Activated CD4-positive, alpha-beta T cell treated with anti-CD3 and anti-CD28 coated beads for 36 hours (primary cell): ENCODE measurements around the gene PRDM2. TPM values are rescaled to one million over a fixed set of nuclear protein-coding genes. Genes with fewer than 3 reads are reported as not detected.

Source experiments
- ATAC-seq: fragments of 200-7000 bp; cut with Tn5 transposase; one replicate; pipeline ENCODE4 v1.10.0; 2021; ENCODE audit warnings: mild to moderate bottlenecking, moderate library complexity
- CTCF ChIA-PET: fragments of 350-600 bp; sonication (Branson Sonifier 250); formaldehyde crosslinking; loops from one replicate; lab custom pipeline; 2021; ENCODE audit warnings: antibody characterized with exemption; lab: Charles Lee
- POLR2A ChIA-PET: fragments of 350-600 bp; sonication (Branson Sonifier 250); formaldehyde crosslinking; loops from one replicate; lab custom pipeline; 2021; ENCODE audit warnings: antibody characterized with exemption, inconsistent platforms; lab: Charles Lee
- DNase-seq: peaks from one replicate; pipeline ENCODE4 v3.0.0-alpha.2; 2020
- H3K27ac Mint-ChIP-seq: one replicate; pipeline ENCODE4 v1.8.0; 2021; ENCODE audit warnings: mixed read lengths
- H3K27me3 Mint-ChIP-seq: one replicate; pipeline ENCODE4 v1.8.0; 2021; ENCODE audit warnings: mixed read lengths
- H3K36me3 Mint-ChIP-seq: one replicate; pipeline ENCODE4 v1.8.0; 2021; ENCODE audit warnings: low read depth, mixed read lengths
- H3K4me1 Mint-ChIP-seq: one replicate; pipeline ENCODE4 v1.8.0; 2021; ENCODE audit warnings: mixed read lengths
- H3K4me3 Mint-ChIP-seq: one replicate; pipeline ENCODE4 v1.8.0; 2021; ENCODE audit warnings: mild to moderate bottlenecking, moderate library complexity, mixed read lengths
- H3K9me3 Mint-ChIP-seq: one replicate; pipeline ENCODE4 v1.8.0; 2021; ENCODE audit warnings: low read depth, mixed read lengths
- intact Hi-C, 2 experiments: fragments of 100-400 bp; cut with DNase I in 1 of 2; cut with micrococcal nuclease in 1 of 2; formaldehyde crosslinking; loops; one replicate each; pipeline versions ENCODE4 v1.14.2 to v1.15.1; 2022 to 2024; cut with DNase I, micrococcal nuclease
- total RNA-seq, 2 experiments: library from RNA; stranded (reverse); gene quantifications; one replicate each; pipeline ENCODE4 v1.2.3, GENCODE V29; 2021

Gene PRDM2
- total RNA-seq, 2 experiments from 2014 or later = 36.2 to 46.7 TPM

- no peak overlapping the region for H3K27ac Mint-ChIP-seq
- H3K36me3 Mint-ChIP-seq = peaks cover under 1% of the 10 kb centered on the region
- intact Hi-C loops = no loop called here
- no peaks in the 10 kb centered on the region for H3K27me3 Mint-ChIP-seq
- DNase-seq (no peak), ATAC-seq (no peak)
- no peak overlapping the region for H3K4me3 Mint-ChIP-seq
- no peaks in the 10 kb centered on the region for H3K9me3 Mint-ChIP-seq
- ChIA-PET CTCF (no interaction called here), POLR2A (no interaction called here)
- peaks cover 5% of the 10 kb centered on the region for H3K4me1 Mint-ChIP-seq
Observed at GRCh38 chr1:13802782-13803545, 103.0 kb downstream of the PRDM2 start.

GRCh38 chr1:13803546-13804239, 103.7 kb downstream of the PRDM2 start:
- ATAC-seq (no peak), DNase-seq (no peak)
- ChIA-PET POLR2A (interaction anchor here (0.5 kb wide), 1 partner anchor 781 kb away, joined by 3 read pairs; no protein-coding TSS in a partner anchor), CTCF (no interaction called here)
- no peak overlapping the region for H3K27ac Mint-ChIP-seq
- intact Hi-C loops = no loop called here
- H3K4me1 Mint-ChIP-seq = peaks cover 5% of the 10 kb centered on the region
- H3K9me3 Mint-ChIP-seq = no peaks in the 10 kb centered on the region
- H3K4me3 Mint-ChIP-seq = no peak overlapping the region
- no peaks in the 10 kb centered on the region for H3K36me3 Mint-ChIP-seq
- no peaks in the 10 kb centered on the region for H3K27me3 Mint-ChIP-seq

GRCh38 chr1:13804240-13804633, 104.2 kb downstream of the PRDM2 start:
- H3K27me3 Mint-ChIP-seq = no peaks in the 10 kb centered on the region
- peaks cover 8% of the 10 kb centered on the region for H3K4me1 Mint-ChIP-seq
- H3K4me3 Mint-ChIP-seq = no peak overlapping the region
- DNase-seq (no peak), ATAC-seq (no peak)
- no peaks in the 10 kb centered on the region for H3K9me3 Mint-ChIP-seq
- no peaks in the 10 kb centered on the region for H3K36me3 Mint-ChIP-seq
- ChIA-PET CTCF (no interaction called here), POLR2A (interaction anchor here (0.5 kb wide), 1 partner anchor 780 kb away, joined by 3 read pairs; no protein-coding TSS in a partner anchor)
- intact Hi-C loops = no loop called here
- H3K27ac Mint-ChIP-seq = no peak overlapping the region

- H3K4me3 Mint-ChIP-seq = no peak overlapping the region
- H3K9me3 Mint-ChIP-seq = no peaks in the 10 kb centered on the region
- H3K36me3 Mint-ChIP-seq = no peaks in the 10 kb centered on the region
- ChIA-PET POLR2A (interaction anchor here (0.5 kb wide), 1 partner anchor 48 kb away, joined by 3 read pairs; no protein-coding TSS in a partner anchor), CTCF (interaction anchor here (0.6 kb wide), 1 partner anchor 32 kb away, joined by 3 read pairs; no protein-coding TSS in a partner anchor)
- no peak overlapping the region for H3K27ac Mint-ChIP-seq
- DNase-seq (no peak), ATAC-seq (no peak)
- intact Hi-C loops = no loop called here
- no peaks in the 10 kb centered on the region for H3K27me3 Mint-ChIP-seq
- H3K4me1 Mint-ChIP-seq = peaks cover 15% of the 10 kb centered on the region
Observed at GRCh38 chr1:13805431-13805830, 105.4 kb downstream of the PRDM2 start.

- peaks cover 15% of the 10 kb centered on the region for H3K4me1 Mint-ChIP-seq
- intact Hi-C loops = no loop called here
- ATAC-seq = no peak
- ChIA-PET POLR2A (no interaction called here), CTCF (no interaction called here)
- H3K27ac Mint-ChIP-seq = no peak overlapping the region
- H3K9me3 Mint-ChIP-seq = no peaks in the 10 kb centered on the region
- H3K4me3 Mint-ChIP-seq = no peak overlapping the region
- DNase-seq = no peak
- H3K27me3 Mint-ChIP-seq = no peaks in the 10 kb centered on the region
- no peaks in the 10 kb centered on the region for H3K36me3 Mint-ChIP-seq
Observed at GRCh38 chr1:13806108-13806507, 106.1 kb downstream of the PRDM2 start.

GRCh38 chr1:13807209-13807608, 107.2 kb downstream of the PRDM2 start:
- H3K36me3 Mint-ChIP-seq = no peaks in the 10 kb centered on the region
- no peak overlapping the region for H3K27ac Mint-ChIP-seq
- DNase-seq = peak; percentile 56
- ChIA-PET CTCF (no interaction called here), POLR2A (no interaction called here)
- no peak overlapping the region for H3K4me3 Mint-ChIP-seq
- intact Hi-C loops = no loop called here
- no peaks in the 10 kb centered on the region for H3K9me3 Mint-ChIP-seq
- H3K27me3 Mint-ChIP-seq = no peaks in the 10 kb centered on the region
- peaks cover 15% of the 10 kb centered on the region for H3K4me1 Mint-ChIP-seq
- ATAC-seq = peak; percentile 45

GRCh38 chr1:13808729-13809131, 108.7 kb downstream of the PRDM2 start:
- CTCF ChIA-PET = interaction anchor here (0.5 kb wide), 1 partner anchor 143 kb away, joined by 3 read pairs; no protein-coding TSS in a partner anchor
- H3K27me3 Mint-ChIP-seq = no peaks in the 10 kb centered on the region
- intact Hi-C loops = no loop called here
- DNase-seq = no peak
- H3K27ac Mint-ChIP-seq = peak overlapping the region; percentile 41
- H3K4me3 Mint-ChIP-seq = no peak overlapping the region
- no peaks in the 10 kb centered on the region for H3K36me3 Mint-ChIP-seq
- POLR2A ChIA-PET = no interaction called here
- no peak for ATAC-seq
- H3K9me3 Mint-ChIP-seq = no peaks in the 10 kb centered on the region
- H3K4me1 Mint-ChIP-seq = peaks cover 15% of the 10 kb centered on the region

- H3K27ac Mint-ChIP-seq = no peak overlapping the region
- ChIA-PET POLR2A (no interaction called here), CTCF (interaction anchor here (1.3 kb wide), 1 partner anchor 144 kb away, joined by 3 read pairs; no protein-coding TSS in a partner anchor)
- no peak overlapping the region for H3K4me3 Mint-ChIP-seq
- intact Hi-C loops = loop anchor here (10.0 kb wide), 2 partner anchors 115 to 155 kb away; no protein-coding TSS in a partner anchor
- H3K27me3 Mint-ChIP-seq = no peaks in the 10 kb centered on the region
- DNase-seq (peak; percentile 35), ATAC-seq (peak; percentile 42)
- peaks cover 15% of the 10 kb centered on the region for H3K4me1 Mint-ChIP-seq
- no peaks in the 10 kb centered on the region for H3K9me3 Mint-ChIP-seq
- no peaks in the 10 kb centered on the region for H3K36me3 Mint-ChIP-seq
Observed at GRCh38 chr1:13809461-13810159, 109.6 kb downstream of the PRDM2 start.

- CTCF ChIA-PET = interaction anchor here (0.6 to 2.2 kb wide), 5 partner anchors 12 to 147 kb away, joined by 3 to 8 read pairs (median 3); no protein-coding TSS in a partner anchor
- H3K9me3 Mint-ChIP-seq = no peaks in the 10 kb centered on the region
- POLR2A ChIA-PET = no interaction called here
- DNase-seq (no peak), ATAC-seq (no peak)
- H3K36me3 Mint-ChIP-seq = no peaks in the 10 kb centered on the region
- no peak overlapping the region for H3K27ac Mint-ChIP-seq
- H3K4me1 Mint-ChIP-seq = peaks cover 10% of the 10 kb centered on the region
- intact Hi-C loops = loop anchor here (1.0 to 10.0 kb wide), 3 partner anchors 118 to 152 kb away; no protein-coding TSS in a partner anchor
- H3K4me3 Mint-ChIP-seq = no peak overlapping the region
- H3K27me3 Mint-ChIP-seq = no peaks in the 10 kb centered on the region
Observed at GRCh38 chr1:13812456-13813397, 112.7 kb downstream of the PRDM2 start.

- DNase-seq (peak; percentile 83), ATAC-seq (peak; percentile 70)
- intact Hi-C loops = loop anchor here (1.0 to 10.0 kb wide), 3 partner anchors 119 to 151 kb away; no protein-coding TSS in a partner anchor
- ChIA-PET POLR2A (no interaction called here), CTCF (interaction anchor here (0.6 to 2.2 kb wide), 8 partner anchors 11 to 147 kb away, joined by 3 to 8 read pairs (median 3); no protein-coding TSS in a partner anchor)
- H3K4me1 Mint-ChIP-seq = peaks cover 10% of the 10 kb centered on the region
- no peaks in the 10 kb centered on the region for H3K9me3 Mint-ChIP-seq
- H3K27me3 Mint-ChIP-seq = no peaks in the 10 kb centered on the region
- no peak overlapping the region for H3K27ac Mint-ChIP-seq
- H3K4me3 Mint-ChIP-seq = no peak overlapping the region
- H3K36me3 Mint-ChIP-seq = no peaks in the 10 kb centered on the region
Observed at GRCh38 chr1:13813398-13814012, 113.5 kb downstream of the PRDM2 start.
